ENCODE data around the gene FHIT. TPM values are rescaled to one million over a fixed set of nuclear protein-coding genes. Genes with fewer than 3 reads are reported as not detected.

Gene FHIT
- total and polyA plus RNA-seq, 2 of the 4 experiments (the other 2 are of a cell fraction), result 0.07 TPM; not detected in 1

- no peaks in the 10 kb centered on the region for H3K9me1 ChIP-seq (ENCODE audit: insufficient read depth, low read length)
- no peak for ATAC-seq (ENCODE audit: low read depth)
Observed at GRCh38 chr3:61149236-61149635, 102.0 kb downstream of the FHIT start.

More at GRCh38 chr3:61149236-61149635, 102.0 kb downstream of the FHIT start:
- Histone ChIP-seq H4K8ac (ENCODE audit: low read depth in 2 of 2, low read length in 2 of 2) (no peak overlapping the region), H3K27me3 (ENCODE audit: control insufficient read depth, insufficient read depth, low read length) (no peaks in the 10 kb centered on the region), H3K56ac (ENCODE audit: extremely low read depth, insufficient read depth, low read length) (no peak overlapping the region), H3K9me3 (ENCODE audit: control insufficient read depth, insufficient read depth, low read length) (no peaks in the 10 kb centered on the region), H4K5ac (ENCODE audit: low read depth, low read length) (no peak overlapping the region), H3K79me1 (ENCODE audit: low read depth in 1 of 2, low read length in 2 of 2) (no peaks in the 10 kb centered on the region), H2BK5ac (ENCODE audit: low read depth, low read length, poor library complexity, severe bottlenecking) (no peak overlapping the region), H3K14ac (replicated peaks; ENCODE audit: low read depth, low read length) (no peak overlapping the region), H3K27ac (ENCODE audit: insufficient read depth, low read length) (no peak overlapping the region), H2BK15ac (ENCODE audit: low read depth, low read length) (no peak overlapping the region), H2BK20ac (ENCODE audit: low read depth, low read length) (no peak overlapping the region), H2AFZ (replicated peaks; ENCODE audit: low read length, poor library complexity) (no peak overlapping the region), H3K9ac (ENCODE audit: low read depth, low read length) (no peak overlapping the region), H3K36me3 (ENCODE audit: control insufficient read depth, insufficient read depth, low read length) (no peaks in the 10 kb centered on the region), H3K4ac (ENCODE audit: low read depth, low read length) (no peak overlapping the region), H3K4me2 (ENCODE audit: low read depth, low read length) (no peak overlapping the region), H3K23ac (ENCODE audit: low read depth, low read length) (no peak overlapping the region), H3K4me3 (ENCODE audit: insufficient read depth, low read depth, low read length) (no peak overlapping the region), H2AK5ac (ENCODE audit: low read depth, low read length) (no peak overlapping the region), H3K4me1 (ENCODE audit: control insufficient read depth, insufficient read depth, low read length) (no peaks in the 10 kb centered on the region), H4K20me1 (ENCODE audit: insufficient read depth, low read length) (no peaks in the 10 kb centered on the region), H2AK9ac (replicated peaks; ENCODE audit: low read depth, low read length, poor library complexity) (no peak overlapping the region), H3K18ac (ENCODE audit: low read depth, low read length) (no peak overlapping the region), H4K91ac (ENCODE audit: insufficient read depth, low read depth, low read length) (no peak overlapping the region), H2BK120ac (ENCODE audit: low read depth, low read length) (no peak overlapping the region)
- DNase-seq, result no peak
- dilution Hi-C loops (cut with HindIII; ENCODE audit: low sequenced_read_pairs, unreplicated experiment), result no loop called here
- intact Hi-C loops (cut with micrococcal nuclease), result no loop called here
- no TSS peak for BruUV-seq (replicated peaks)
- TF ChIP-seq CHD1 (IDR thresholded peaks at IDR 0.05; ENCODE audit: low read depth, low read length) (no peak), SMC3 (IDR thresholded peaks at IDR 0.05; ENCODE audit: low read depth, low read length) (no peak), RAD21 (IDR thresholded peaks at IDR 0.05; ENCODE audit: low read length) (no peak), MXI1 (IDR thresholded peaks at IDR 0.05; ENCODE audit: borderline replicate concordance, low read depth, low read length) (no peak), ELK1 (IDR thresholded peaks at IDR 0.05; ENCODE audit: borderline replicate concordance, low read depth, low read length) (no peak), POLR2A (IDR thresholded peaks at IDR 0.05; ENCODE audit: low read depth, low read length) (no peak), MAFK (IDR thresholded peaks at IDR 0.05; ENCODE audit: low read depth, low read length) (no peak), RCOR1 (IDR thresholded peaks at IDR 0.05; ENCODE audit: insufficient replicate concordance, low read length) (no peak)
- TF ChIP-seq, protein P1, sequence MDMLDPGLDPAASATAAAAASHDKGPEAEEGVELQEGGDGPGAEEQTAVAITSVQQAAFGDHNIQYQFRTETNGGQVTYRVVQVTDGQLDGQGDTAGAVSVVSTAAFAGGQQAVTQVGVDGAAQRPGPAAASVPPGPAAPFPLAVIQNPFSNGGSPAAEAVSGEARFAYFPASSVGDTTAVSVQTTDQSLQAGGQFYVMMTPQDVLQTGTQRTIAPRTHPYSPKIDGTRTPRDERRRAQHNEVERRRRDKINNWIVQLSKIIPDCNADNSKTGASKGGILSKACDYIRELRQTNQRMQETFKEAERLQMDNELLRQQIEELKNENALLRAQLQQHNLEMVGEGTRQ (IDR thresholded peaks at IDR 0.05; ENCODE audit: low read depth, low read length), result no peak
- ChIA-PET CTCF (no interaction called here), POLR2A (ENCODE audit: unreplicated experiment) (no interaction called here)
- in situ Hi-C loops (cut with MboI; ENCODE audit: low sequenced_read_pairs), result no loop called here
